H9 (cell line): ENCODE results near the gene INSR. TPM values are rescaled to one million over a fixed set of nuclear protein-coding genes. Genes with fewer than 3 reads are reported as not detected.

Experiments
- DNase-seq: peaks from one replicate; pipeline ENCODE4 v3.0.0-alpha.2; 2017
- H2AFZ ChIP-seq: one replicate; pipeline ENCODE4 v1.6.1; 2013; ENCODE audit warnings: mild to moderate bottlenecking, low read length, control low read depth, moderate library complexity
- H2AK5ac ChIP-seq: 2 replicates; pipeline ENCODE4 v1.6.1; 2013; ENCODE audit warnings: low read length, control low read depth, mixed read lengths; ENCODE audit not compliant: insufficient read length
- H2BK120ac ChIP-seq: one replicate; pipeline ENCODE4 v1.6.1; 2013; ENCODE audit warnings: low read depth, mild to moderate bottlenecking, low read length, control low read depth, inconsistent platforms; ENCODE audit not compliant: poor library complexity, severe bottlenecking
- H2BK12ac ChIP-seq: 2 replicates; pipeline ENCODE4 v1.6.1; 2013; ENCODE audit warnings: low read length, control low read depth, mixed read lengths, low read depth; ENCODE audit not compliant: insufficient read length
- H2BK15ac ChIP-seq: 2 replicates; pipeline ENCODE4 v1.6.1; 2013; ENCODE audit warnings: low read depth, low read length, control low read depth
- H2BK20ac ChIP-seq: one replicate; pipeline ENCODE4 v1.6.1; 2013; ENCODE audit warnings: low read depth, mild to moderate bottlenecking, low read length, control low read depth, inconsistent platforms; ENCODE audit not compliant: poor library complexity, severe bottlenecking
- H2BK5ac ChIP-seq: 2 replicates; pipeline ENCODE4 v1.6.1; 2013; ENCODE audit warnings: low read length, control low read depth, mixed read lengths; ENCODE audit not compliant: insufficient read length
- H3K14ac ChIP-seq: 2 replicates; pipeline ENCODE4 v1.6.1; 2013; ENCODE audit warnings: low read length, control low read depth; ENCODE audit not compliant: insufficient read depth
- H3K18ac ChIP-seq: 2 replicates; pipeline ENCODE4 v1.6.1; 2013; ENCODE audit warnings: low read depth, mild to moderate bottlenecking, mixed read lengths, low read length, control low read depth; ENCODE audit not compliant: insufficient read length
- H3K23ac ChIP-seq: 2 replicates; pipeline ENCODE4 v1.6.1; 2013; ENCODE audit warnings: low read length, control low read depth, mixed read lengths, low read depth; ENCODE audit not compliant: insufficient read length
- H3K23me2 ChIP-seq: 2 replicates; pipeline ENCODE4 v1.6.1; 2013; ENCODE audit warnings: low read depth, mild to moderate bottlenecking, mixed read lengths, low read length, control low read depth; ENCODE audit not compliant: insufficient read length, poor library complexity, severe bottlenecking
- H3K27ac ChIP-seq: 2 replicates; pipeline ENCODE4 v1.5.1; 2013; ENCODE audit warnings: low read length, control low read depth, mixed read lengths, low read depth; ENCODE audit not compliant: insufficient read length
- H3K27me3 ChIP-seq: 2 replicates; pipeline ENCODE4 v1.6.1; 2013; ENCODE audit warnings: low read length, control low read depth, inconsistent platforms; ENCODE audit not compliant: insufficient read depth
- H3K4ac ChIP-seq: 2 replicates; pipeline ENCODE4 v1.6.1; 2013; ENCODE audit warnings: low read depth, mild to moderate bottlenecking, control low read depth, inconsistent platforms, low read length, moderate library complexity
- H3K4me1 ChIP-seq: 2 replicates; pipeline ENCODE4 v1.6.1; 2013; ENCODE audit warnings: low read length, control low read depth, inconsistent platforms; ENCODE audit not compliant: insufficient read depth
- H3K4me2 ChIP-seq: 2 replicates; pipeline ENCODE4 v1.6.1; 2013; ENCODE audit warnings: low read length, control low read depth, mixed read lengths; ENCODE audit not compliant: insufficient read length, insufficient read depth
- H3K56ac ChIP-seq: 2 replicates; pipeline ENCODE4 v1.6.1; 2013; ENCODE audit warnings: low read depth, mild to moderate bottlenecking, mixed read lengths, low read length, control low read depth; ENCODE audit not compliant: insufficient read length
- H3K79me1 ChIP-seq: 2 replicates; pipeline ENCODE4 v1.6.1; 2013; ENCODE audit warnings: low read depth, mild to moderate bottlenecking, moderate library complexity, low read length, control low read depth, inconsistent platforms; ENCODE audit not compliant: insufficient read depth, poor library complexity, severe bottlenecking
- H3K79me2 ChIP-seq: 2 replicates; pipeline ENCODE4 v1.6.1; 2013; ENCODE audit warnings: low read length, control low read depth, inconsistent platforms; ENCODE audit not compliant: insufficient read depth
- H3K9ac ChIP-seq: 2 replicates; pipeline ENCODE4 v1.6.1; 2013; ENCODE audit warnings: low read length, control low read depth, mixed read lengths; ENCODE audit not compliant: insufficient read length; ENCODE audit errors: extremely low read depth
- H3K9me3 ChIP-seq: one replicate; pipeline ENCODE4 v1.6.1; 2013; ENCODE audit warnings: low read depth, low read length, inconsistent platforms; ENCODE audit not compliant: control insufficient read depth
- H3T11ph ChIP-seq: one replicate; pipeline ENCODE4 v1.6.1; 2013; ENCODE audit warnings: mild to moderate bottlenecking, low read length, control low read depth, inconsistent platforms
- H4K20me1 ChIP-seq: one replicate; pipeline ENCODE4 v1.6.1; 2013; ENCODE audit not compliant: control insufficient read depth, insufficient read length, insufficient read depth
- H4K5ac ChIP-seq: 2 replicates; pipeline ENCODE4 v1.6.1; 2013; ENCODE audit warnings: low read depth, mild to moderate bottlenecking, mixed read lengths, low read length, control low read depth; ENCODE audit not compliant: insufficient read length
- H4K8ac ChIP-seq: replicated peaks from 2 replicates; pipeline ENCODE4 v1.6.1; 2013; ENCODE audit warnings: low read length, control low read depth, mixed read lengths, low read depth; ENCODE audit not compliant: insufficient read length
- H4K91ac ChIP-seq: 2 replicates; pipeline ENCODE4 v1.6.1; 2013; ENCODE audit warnings: low read depth, mild to moderate bottlenecking, moderate library complexity, mixed read lengths, low read length, control low read depth; ENCODE audit not compliant: insufficient read length
- H3K27ac Mint-ChIP-seq, 3 experiments: 2 replicates in 2 of 3; 3 replicates in 1 of 3; pipeline ENCODE4 v1.8.0; 2020 to 2021; ENCODE audit warnings: mixed read lengths in 3 of 3, mild to moderate bottlenecking in 1 of 3, moderate library complexity in 1 of 3
- H3K27me3 Mint-ChIP-seq: 2 replicates; pipeline ENCODE4 v1.8.0; 2021; ENCODE audit warnings: low read depth, mild to moderate bottlenecking, moderate library complexity, mixed read lengths
- H3K36me3 Mint-ChIP-seq, 3 experiments: 2 replicates in 2 of 3; 3 replicates in 1 of 3; pipeline ENCODE4 v1.8.0; 2020 to 2021; ENCODE audit warnings: low read depth in 3 of 3, mixed read lengths in 3 of 3; ENCODE audit not compliant: insufficient read depth in 1 of 3
- H3K4me1 Mint-ChIP-seq, 2 experiments: 2 replicates each; pipeline ENCODE4 v1.8.0; 2020; ENCODE audit warnings: mixed read lengths in 2 of 2
- H3K4me3 Mint-ChIP-seq, 2 experiments: 2 replicates in 1 of 2; 3 replicates in 1 of 2; pipeline ENCODE4 v1.8.0; 2020 to 2021; ENCODE audit warnings: mild to moderate bottlenecking in 2 of 2, mixed read lengths in 2 of 2, moderate library complexity in 1 of 2
- H3K9me3 Mint-ChIP-seq, 2 experiments: 2 replicates in 1 of 2; 3 replicates in 1 of 2; pipeline ENCODE4 v1.8.0; 2020; ENCODE audit warnings: mild to moderate bottlenecking in 2 of 2, mixed read lengths in 2 of 2, moderate library complexity in 1 of 2
- WGBS: extraction: QIAGEN DNeasy Blood & Tissue Kit; methylation state at CpG from one replicate; pipeline ENCODE4 v1.1.7; 2013; ENCODE audit warnings: missing lambda C conversion rate, low lambda C conversion rate, mixed read lengths; ENCODE audit not compliant: insufficient read length; ENCODE audit errors: extremely low coverage; 5-methylcytosine and 5-hydroxymethylcytosine counted together
- total RNA-seq: library from RNA; stranded (reverse); gene quantifications from 2 replicates; pipeline ENCODE4 v1.2.1, GENCODE V29; 2021
- TF ChIP-seq, protein P1 (sequence below): fragments of 200-600 bp; sonication (generic); conservative IDR thresholded peaks from 3 replicates; pipeline ENCODE4 v1.8.0; 2021; ENCODE audit warnings: antibody characterized with exemption, mild to moderate bottlenecking

Gene INSR
- total RNA-seq, 1 experiment from 2014 or later = 39.8 TPM

- Histone ChIP-seq H4K8ac (no peak overlapping the region), H4K5ac (no peak overlapping the region), H3K23me2 (no peaks in the 10 kb centered on the region), H2BK5ac (no peak overlapping the region), H3K79me1 (no peaks in the 10 kb centered on the region), H2BK120ac (no peak overlapping the region), H3K4ac (no peak overlapping the region), H3K23ac (no peak overlapping the region), H3T11ph (no peak overlapping the region), H3K9ac (no peak overlapping the region), H3K79me2 (0 out of 2 replicates have a peak, but pooled peaks cover 1% of the 10 kb centered on the region), H2BK12ac (no peak overlapping the region), H3K4me2 (no peak overlapping the region), H3K27ac (no peak overlapping the region), H4K20me1 (no peaks in the 10 kb centered on the region), H4K91ac (no peak overlapping the region), H2BK15ac (no peak overlapping the region), H2AFZ (no peak overlapping the region), H3K18ac (no peak overlapping the region), H2AK5ac (no peak overlapping the region), H2BK20ac (no peak overlapping the region), H3K27me3 (no peaks in the 10 kb centered on the region), H3K9me3 (no peaks in the 10 kb centered on the region), H3K4me1 (no peaks in the 10 kb centered on the region; the same call in 1 of the 2 replicates), H3K56ac (no peak overlapping the region), H3K14ac (no peak overlapping the region)
- no peak overlapping the region for H3K4me3 Mint-ChIP-seq
- no peaks in the 10 kb centered on the region for H3K27me3 Mint-ChIP-seq
- H3K36me3 Mint-ChIP-seq = no peaks in the 10 kb centered on the region
- no peak for DNase-seq
- TF ChIP-seq, protein P1, sequence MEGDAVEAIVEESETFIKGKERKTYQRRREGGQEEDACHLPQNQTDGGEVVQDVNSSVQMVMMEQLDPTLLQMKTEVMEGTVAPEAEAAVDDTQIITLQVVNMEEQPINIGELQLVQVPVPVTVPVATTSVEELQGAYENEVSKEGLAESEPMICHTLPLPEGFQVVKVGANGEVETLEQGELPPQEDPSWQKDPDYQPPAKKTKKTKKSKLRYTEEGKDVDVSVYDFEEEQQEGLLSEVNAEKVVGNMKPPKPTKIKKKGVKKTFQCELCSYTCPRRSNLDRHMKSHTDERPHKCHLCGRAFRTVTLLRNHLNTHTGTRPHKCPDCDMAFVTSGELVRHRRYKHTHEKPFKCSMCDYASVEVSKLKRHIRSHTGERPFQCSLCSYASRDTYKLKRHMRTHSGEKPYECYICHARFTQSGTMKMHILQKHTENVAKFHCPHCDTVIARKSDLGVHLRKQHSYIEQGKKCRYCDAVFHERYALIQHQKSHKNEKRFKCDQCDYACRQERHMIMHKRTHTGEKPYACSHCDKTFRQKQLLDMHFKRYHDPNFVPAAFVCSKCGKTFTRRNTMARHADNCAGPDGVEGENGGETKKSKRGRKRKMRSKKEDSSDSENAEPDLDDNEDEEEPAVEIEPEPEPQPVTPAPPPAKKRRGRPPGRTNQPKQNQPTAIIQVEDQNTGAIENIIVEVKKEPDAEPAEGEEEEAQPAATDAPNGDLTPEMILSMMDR = no peak
- peaks cover 16 to 17% of the 10 kb centered on the region in 2 experiments for H3K4me1 Mint-ChIP-seq
- WGBS = no CpG with 5 or more reads among the region's 12 CpGs
- H3K9me3 Mint-ChIP-seq = no peaks in the 10 kb centered on the region
- no peak overlapping the region; a peak in 1 of 7 replicates for H3K27ac Mint-ChIP-seq
Measured at GRCh38 chr19:7203332-7203731, 90.9 kb downstream of the INSR start.
